ENCODE measurements around the gene INAFM1. TPM values are rescaled to one million over a fixed set of nuclear protein-coding genes. Genes with fewer than 3 reads are reported as not detected.
"Not testable (repeated sequence)": the region's sequence is repeated elsewhere in the genome, so short reads cannot be mapped to it uniquely, and the experiment has no call there.

The INAFM1 gene
- total RNA-seq, 1 donor from 2014 or later = 2.2 TPM

- no peak for DNase-seq (ENCODE audit: low read depth)
- no peaks in the 10 kb centered on the region for H3K27me3 ChIP-seq (ENCODE audit: control insufficient read depth, insufficient read depth, low read length)
- no peaks in the 10 kb centered on the region for H3K36me3 ChIP-seq (ENCODE audit: control insufficient read depth, insufficient read depth, low read length)
- no peak overlapping the region for H3K4me3 ChIP-seq (ENCODE audit: low read depth, low read length)
- TF ChIP-seq CTCF (IDR thresholded peaks at IDR 0.05; ENCODE audit: insufficient read depth, low read length, poor library complexity, severe bottlenecking) = no peak
Observed at GRCh38 chr19:47271949-47272348, 2.7 kb upstream of the INAFM1 start.

GRCh38 chr19:47272448-47273312 lies 2.0 kb upstream of the INAFM1 start:
- Histone ChIP-seq H3K27me3 (ENCODE audit: control insufficient read depth, insufficient read depth, low read length) (no peaks in the 10 kb centered on the region), H3K4me3 (ENCODE audit: low read depth, low read length) (peak overlapping the region; percentile 81), H3K36me3 (ENCODE audit: control insufficient read depth, insufficient read depth, low read length) (no peaks in the 10 kb centered on the region)
- TF ChIP-seq CTCF (IDR thresholded peaks at IDR 0.05; ENCODE audit: insufficient read depth, low read length, poor library complexity, severe bottlenecking) = no peak
- DNase-seq (ENCODE audit: low read depth) = no peak

GRCh38 chr19:47273313-47274070 lies 1.2 kb upstream of the INAFM1 start:
- no peak for TF ChIP-seq CTCF (IDR thresholded peaks at IDR 0.05; ENCODE audit: insufficient read depth, low read length, poor library complexity, severe bottlenecking)
- Histone ChIP-seq H3K27me3 (ENCODE audit: control insufficient read depth, insufficient read depth, low read length) (no peaks in the 10 kb centered on the region), H3K36me3 (ENCODE audit: control insufficient read depth, insufficient read depth, low read length) (no peaks in the 10 kb centered on the region), H3K4me3 (ENCODE audit: low read depth, low read length) (peak overlapping the region; percentile 81)
- DNase-seq (ENCODE audit: low read depth) = no peak

GRCh38 chr19:47274891-47275761 lies 441 bp downstream of the INAFM1 start:
- no peaks in the 10 kb centered on the region for H3K36me3 ChIP-seq (ENCODE audit: control insufficient read depth, insufficient read depth, low read length)
- no peak for TF ChIP-seq CTCF (IDR thresholded peaks at IDR 0.05; ENCODE audit: insufficient read depth, low read length, poor library complexity, severe bottlenecking)
- H3K27me3 ChIP-seq (ENCODE audit: control insufficient read depth, insufficient read depth, low read length) = no peaks in the 10 kb centered on the region
- peak overlapping the region; percentile 46 for H3K4me3 ChIP-seq (ENCODE audit: low read depth, low read length)
- no peak for DNase-seq (ENCODE audit: low read depth)

GRCh38 chr19:47275791-47276461 lies 1.2 kb downstream of the INAFM1 start:
- Histone ChIP-seq H3K36me3 (ENCODE audit: control insufficient read depth, insufficient read depth, low read length) (no peaks in the 10 kb centered on the region), H3K4me3 (ENCODE audit: low read depth, low read length) (no peak overlapping the region), H3K27me3 (ENCODE audit: control insufficient read depth, insufficient read depth, low read length) (no peaks in the 10 kb centered on the region)
- DNase-seq (ENCODE audit: low read depth) = no peak
- no peak for TF ChIP-seq CTCF (IDR thresholded peaks at IDR 0.05; ENCODE audit: insufficient read depth, low read length, poor library complexity, severe bottlenecking)

GRCh38 chr19:47276513-47276912 lies 1.8 kb downstream of the INAFM1 start:
- H3K4me3 ChIP-seq (ENCODE audit: low read depth, low read length); H3K27me3 ChIP-seq (ENCODE audit: control insufficient read depth, insufficient read depth, low read length); H3K36me3 ChIP-seq (ENCODE audit: control insufficient read depth, insufficient read depth, low read length); DNase-seq (ENCODE audit: low read depth): not testable (repeated sequence)
